Mucosa of rectum (tissue), 2 donors: ENCODE results near the gene ANKRD31.
"Not testable (repeated sequence)": the region's sequence is repeated elsewhere in the genome, so short reads cannot be mapped to it uniquely, and the experiment has no call there.

ENCODE experiments used
- H3K27ac ChIP-seq, 2 donors: one replicate each; pipeline ENCODE4 v1.7.0; 2013; ENCODE audit warnings: inconsistent platforms in 2 of 2, low read depth in 2 of 2, low read length in 2 of 2
- H3K27me3 ChIP-seq, 2 donors: one replicate each; pipeline ENCODE4 v1.7.0; 2013; ENCODE audit warnings: low read length in 2 of 2; ENCODE audit not compliant: control insufficient read depth in 2 of 2, insufficient read depth in 2 of 2
- H3K36me3 ChIP-seq, 2 donors: one replicate each; pipeline ENCODE4 v1.7.0; 2013; ENCODE audit warnings: low read length in 2 of 2; ENCODE audit not compliant: control insufficient read depth in 2 of 2, insufficient read depth in 2 of 2
- H3K4me1 ChIP-seq, 2 donors: one replicate each; pipeline ENCODE4 v1.7.0; 2013; ENCODE audit warnings: low read length in 2 of 2, mild to moderate bottlenecking in 1 of 2; ENCODE audit not compliant: control insufficient read depth in 2 of 2, insufficient read depth in 2 of 2
- H3K4me3 ChIP-seq, 2 donors: one replicate each; pipeline ENCODE4 v1.7.0; 2013; ENCODE audit warnings: low read length in 2 of 2
- H3K9ac ChIP-seq, 2 donors: one replicate each; pipeline ENCODE4 v1.7.0; 2013; ENCODE audit warnings: low read length in 2 of 2, low read depth in 1 of 2, mild to moderate bottlenecking in 1 of 2
- H3K9me3 ChIP-seq, 2 donors: one replicate each; pipeline ENCODE4 v1.7.0; 2013; ENCODE audit warnings: low read length in 2 of 2; ENCODE audit not compliant: control insufficient read depth in 2 of 2
- donor health status: healthy.
- donor health status: Normal muscosa, but diverticular disease.

ANKRD31 gene

DNA sequence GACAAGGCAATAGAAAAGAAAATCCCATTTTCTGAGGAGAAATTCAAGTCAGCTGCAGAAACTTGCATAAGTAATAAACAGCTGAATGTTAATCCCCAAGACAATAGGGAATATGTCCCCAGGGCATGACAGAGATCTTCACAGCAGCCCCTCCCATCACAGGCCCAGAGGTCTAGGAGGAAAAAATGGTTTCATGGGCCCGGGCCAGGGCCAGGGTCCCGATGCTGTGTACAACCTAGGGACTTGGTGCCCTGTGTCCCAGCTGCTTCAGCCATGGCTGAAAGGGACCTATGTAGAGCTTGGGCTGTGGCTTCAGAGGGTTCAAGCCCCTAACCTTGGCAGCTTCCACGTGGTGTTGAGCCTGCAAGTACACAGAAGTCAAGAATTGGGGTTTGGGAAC is 75.2 kb downstream of the ANKRD31 start:
- not testable (repeated sequence) for H3K9ac ChIP-seq, H3K4me1 ChIP-seq, H3K4me3 ChIP-seq, H3K36me3 ChIP-seq, H3K27me3 ChIP-seq, H3K27ac ChIP-seq, H3K9me3 ChIP-seq

DNA sequence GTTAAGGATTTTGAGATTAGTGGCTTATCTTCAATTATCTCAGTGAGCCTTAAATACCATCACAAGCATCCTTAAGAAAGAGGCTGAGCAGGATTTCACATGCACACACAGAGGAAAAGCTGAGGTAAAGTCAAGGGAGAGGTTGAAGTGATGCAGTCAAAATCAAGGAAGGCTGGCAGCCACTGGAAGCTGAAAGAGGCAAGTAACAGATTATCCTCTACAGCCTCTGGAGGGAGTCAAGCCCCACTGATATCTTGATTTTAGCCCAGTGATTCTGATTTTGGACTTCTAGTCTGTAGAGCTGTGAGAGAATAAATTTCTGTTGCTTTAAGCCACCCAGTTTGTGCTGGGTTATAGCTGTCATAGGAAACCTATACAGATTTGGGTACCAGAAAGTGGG is 80.1 kb downstream of the ANKRD31 start:
- Histone ChIP-seq H3K36me3 (no peaks in the 10 kb centered on the region), H3K27me3 (no peaks in the 10 kb centered on the region), H3K9me3 (no peaks in the 10 kb centered on the region)

DNA sequence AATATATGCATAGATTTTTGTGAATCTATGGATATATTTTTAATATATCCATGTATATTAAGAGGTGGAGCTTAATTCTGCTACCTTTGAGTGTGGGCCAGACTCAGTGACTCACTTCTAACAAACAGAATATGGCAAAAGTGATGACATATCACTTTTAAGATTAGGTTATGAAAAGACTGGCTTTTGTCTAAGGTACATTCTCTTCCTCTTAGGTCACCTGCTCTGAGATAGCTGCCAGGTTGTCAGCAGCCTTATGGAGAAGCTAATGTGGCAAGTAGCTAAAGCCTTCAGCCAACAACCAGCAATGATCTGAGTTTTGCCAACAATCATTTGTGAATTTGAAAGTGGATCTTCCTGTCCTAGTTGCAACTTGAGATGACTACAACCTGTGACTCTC is 83.8 kb downstream of the ANKRD31 start:
- H3K9me3 ChIP-seq, result no peaks in the 10 kb centered on the region
- no peaks in the 10 kb centered on the region for H3K27me3 ChIP-seq
- no peak overlapping the region for H3K9ac ChIP-seq
- no peak overlapping the region for H3K4me3 ChIP-seq
- no peak overlapping the region for H3K27ac ChIP-seq
- no peaks in the 10 kb centered on the region for H3K36me3 ChIP-seq
- H3K4me1 ChIP-seq, result no peaks in the 10 kb centered on the region

More for the DNA sequence above, 80.1 kb downstream of the ANKRD31 start:
- no peaks in the 10 kb centered on the region for H3K4me1 ChIP-seq
- no peak overlapping the region for H3K9ac ChIP-seq
- no peak overlapping the region for H3K4me3 ChIP-seq
- no peak overlapping the region for H3K27ac ChIP-seq

DNA sequence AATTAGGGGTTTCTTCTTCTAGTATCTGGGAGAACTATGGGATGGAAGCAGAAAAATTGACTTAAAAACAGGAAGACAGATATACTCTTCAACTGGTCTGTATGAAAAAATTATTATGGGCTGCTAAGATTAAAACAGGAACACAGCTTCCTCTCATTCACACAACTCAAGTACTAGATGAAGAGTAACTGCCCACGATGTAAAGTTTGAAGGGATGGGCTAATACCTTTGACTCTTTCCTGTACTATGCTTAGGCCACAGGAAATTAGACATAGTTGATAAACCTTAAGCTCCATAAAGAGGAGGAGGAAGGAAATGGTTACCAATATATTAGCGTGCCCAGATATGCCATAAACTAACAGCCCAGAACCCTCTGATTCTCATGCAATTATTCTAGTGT is 88.6 kb downstream of the ANKRD31 start:
- Histone ChIP-seq H3K4me3 (no peak overlapping the region), H3K4me1 (no peaks in the 10 kb centered on the region), H3K27me3 (no peaks in the 10 kb centered on the region), H3K9ac (no peak overlapping the region), H3K27ac (no peak overlapping the region), H3K36me3 (no peaks in the 10 kb centered on the region), H3K9me3 (no peaks in the 10 kb centered on the region)

DNA sequence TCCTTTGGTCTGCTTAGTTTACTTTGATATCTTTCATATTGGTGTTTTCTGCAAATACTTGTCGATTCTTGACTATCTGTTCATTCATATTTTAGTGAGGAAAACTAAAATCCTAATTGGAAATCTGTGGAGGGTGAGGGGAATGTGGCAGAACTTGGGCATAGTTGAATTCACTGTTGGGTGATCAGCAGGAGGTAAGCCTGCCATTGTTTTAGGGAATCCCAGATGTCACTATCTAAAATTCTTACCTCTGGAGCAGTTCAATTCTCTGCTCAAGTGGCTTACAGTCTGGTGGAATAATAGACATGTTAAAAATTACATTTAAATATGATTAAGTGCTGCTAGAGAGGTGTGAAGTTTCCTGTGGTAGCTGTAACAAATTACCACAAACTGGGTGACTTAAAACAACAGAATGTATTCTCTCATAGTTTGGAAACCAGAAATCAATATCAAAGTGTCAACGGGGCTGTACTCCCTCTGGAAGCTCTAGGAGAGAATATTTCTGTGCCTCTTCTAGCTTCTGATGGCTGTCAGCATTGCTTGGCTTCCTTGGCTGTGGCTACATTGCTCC is 94.0 kb downstream of the ANKRD31 start:
- no peak overlapping the region for H3K9ac ChIP-seq
- H3K9me3 ChIP-seq, result no peaks in the 10 kb centered on the region
- no peaks in the 10 kb centered on the region for H3K4me1 ChIP-seq
- no peaks in the 10 kb centered on the region for H3K36me3 ChIP-seq
- no peak overlapping the region for H3K27ac ChIP-seq
- H3K27me3 ChIP-seq, result no peaks in the 10 kb centered on the region
- H3K4me3 ChIP-seq, result no peak overlapping the region

DNA sequence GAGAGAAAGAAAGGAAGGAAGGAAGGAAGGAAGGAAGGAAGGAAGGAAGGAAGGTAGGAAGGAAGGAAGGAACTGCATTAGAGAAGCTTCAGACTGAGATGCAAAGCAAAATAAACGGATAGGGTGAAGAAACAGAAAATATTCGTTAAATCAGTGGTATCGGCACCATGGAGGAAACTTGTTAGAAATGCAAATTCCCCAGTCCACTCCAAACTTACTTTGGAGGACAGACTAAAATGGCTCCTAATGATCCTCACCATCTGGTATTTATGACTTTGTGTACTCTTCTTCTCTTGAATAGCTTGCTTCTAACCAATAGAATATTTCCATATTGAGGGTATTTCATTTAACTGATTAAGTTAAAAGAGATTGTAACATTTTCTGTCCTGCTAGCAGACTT is 96.4 kb downstream of the ANKRD31 start:
- Histone ChIP-seq H3K36me3 (no peaks in the 10 kb centered on the region), H3K4me1 (no peaks in the 10 kb centered on the region), H3K9me3 (no peaks in the 10 kb centered on the region), H3K27me3 (no peaks in the 10 kb centered on the region), H3K27ac (no peak overlapping the region), H3K9ac (no peak overlapping the region), H3K4me3 (no peak overlapping the region)

DNA sequence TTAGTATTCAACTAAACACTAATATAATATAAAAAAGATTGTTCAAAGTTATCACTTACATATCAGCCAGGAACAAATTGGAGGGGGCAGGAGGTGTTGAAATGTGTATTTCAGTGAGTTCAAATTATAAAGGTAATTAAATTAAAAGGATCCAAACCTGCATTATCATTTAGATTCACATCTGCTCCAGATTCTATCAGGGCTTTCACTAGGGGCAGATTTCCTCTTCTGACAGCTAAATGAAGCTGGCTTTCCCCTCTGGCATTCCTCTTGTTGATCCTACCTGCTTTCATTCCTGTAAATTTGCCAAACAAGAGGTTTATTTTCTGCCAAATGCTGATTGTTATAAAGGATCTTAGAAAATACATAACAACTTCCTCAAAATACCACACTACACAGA is 98.0 kb downstream of the ANKRD31 start:
- H3K27me3 ChIP-seq, result no peaks in the 10 kb centered on the region
- H3K36me3 ChIP-seq, result no peaks in the 10 kb centered on the region
- H3K4me3 ChIP-seq, result no peak overlapping the region
- no peak overlapping the region for H3K27ac ChIP-seq
- H3K9ac ChIP-seq, result no peak overlapping the region
- H3K4me1 ChIP-seq, result no peaks in the 10 kb centered on the region
- H3K9me3 ChIP-seq, result no peaks in the 10 kb centered on the region

DNA sequence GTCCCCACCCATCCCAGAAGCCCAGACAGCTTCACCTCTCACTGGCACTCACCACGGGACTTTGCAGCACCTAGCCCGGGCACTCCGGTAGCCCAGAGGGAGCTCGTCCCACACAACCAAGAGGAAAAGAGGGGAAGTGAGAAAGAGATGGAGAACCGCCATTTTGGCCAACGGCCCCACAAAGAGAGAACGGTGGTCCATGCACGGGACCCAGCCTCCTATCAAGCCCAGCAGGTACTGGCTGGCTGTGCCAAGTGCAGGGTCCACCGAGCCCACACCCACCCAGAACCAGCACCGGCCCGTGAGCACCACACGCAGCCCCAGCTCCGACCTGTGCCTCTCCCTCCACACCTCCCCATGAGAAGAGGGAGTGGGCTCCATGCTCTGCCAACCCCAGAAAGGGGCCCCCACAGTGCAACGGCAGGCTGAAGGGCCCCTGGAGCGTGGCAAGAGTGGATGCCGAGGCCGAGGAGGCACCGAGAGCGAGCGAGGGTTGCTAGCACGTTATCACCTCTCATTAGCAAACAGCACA is 105.8 kb downstream of the ANKRD31 start:
- Histone ChIP-seq H3K4me3 (no peak overlapping the region), H3K9me3 (no peaks in the 10 kb centered on the region), H3K9ac (no peak overlapping the region), H3K27ac (no peak overlapping the region), H3K27me3 (no peaks in the 10 kb centered on the region), H3K36me3 (no peaks in the 10 kb centered on the region), H3K4me1 (no peaks in the 10 kb centered on the region)

DNA sequence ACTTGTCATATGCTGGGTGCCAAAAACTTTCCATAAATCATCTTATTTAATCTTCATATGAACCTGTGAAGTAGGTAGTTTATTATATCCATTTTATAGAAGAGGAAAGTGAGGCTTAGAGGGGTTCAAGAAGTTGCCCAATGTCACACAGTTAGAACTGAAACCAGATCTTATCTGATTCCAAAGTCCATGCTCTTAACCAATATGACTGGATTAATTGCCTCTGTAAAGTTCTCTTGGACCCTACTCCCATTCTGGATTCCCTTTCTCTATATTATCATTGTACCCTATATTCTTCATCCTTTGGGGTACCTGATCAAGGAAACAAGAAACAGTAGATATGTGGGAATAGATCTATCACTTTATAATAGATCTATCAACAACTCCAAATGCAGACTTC is 119.8 kb downstream of the ANKRD31 start:
- Histone ChIP-seq H3K9me3 (no peaks in the 10 kb centered on the region), H3K9ac (no peak overlapping the region), H3K27ac (no peak overlapping the region), H3K36me3 (no peaks in the 10 kb centered on the region), H3K4me1 (no peaks in the 10 kb centered on the region), H3K27me3 (no peaks in the 10 kb centered on the region), H3K4me3 (no peak overlapping the region)

DNA sequence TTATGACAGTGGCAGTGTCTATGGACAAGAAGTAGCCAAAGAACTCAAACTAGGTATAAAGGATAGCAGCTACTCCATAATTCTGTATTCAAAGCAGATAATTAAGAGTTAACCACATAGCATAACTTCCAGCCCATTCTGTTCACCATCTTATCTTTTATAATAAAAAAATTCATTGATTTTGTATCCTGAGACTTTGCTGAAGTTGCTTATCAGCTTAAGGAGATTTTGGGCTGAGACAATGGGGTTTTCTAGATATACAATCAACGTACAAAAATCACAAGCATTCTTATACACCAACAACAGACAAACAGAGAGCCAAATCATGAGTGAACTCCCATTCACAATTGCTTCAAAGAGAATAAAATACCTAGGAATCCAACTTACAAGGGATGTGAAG is 122.4 kb downstream of the ANKRD31 start:
- H3K4me3 ChIP-seq, H3K4me1 ChIP-seq, H3K9me3 ChIP-seq, H3K9ac ChIP-seq, H3K27ac ChIP-seq, H3K27me3 ChIP-seq, H3K36me3 ChIP-seq: not testable (repeated sequence)
